Testis (tissue), 2 donors: ENCODE data around the gene LARP4.

Experiments
- POLR2A ChIP-seq: fragments of 450-650 bp; IDR thresholded peaks from one replicate; pipeline ENCODE4 v1.6.1; 2017; ENCODE audit warnings: antibody characterized with exemption, mild to moderate bottlenecking, moderate library complexity
- TF ChIP-seq, protein P1 (sequence below), 3 experiments: fragments of 450-650 bp in 2 of 3; fragments of 200-600 bp in 1 of 3; sonication (generic) in 1 of 3; IDR thresholded peaks; one replicate each; pipeline ENCODE4 v1.5.1; 2016 to 2019; ENCODE audit warnings: antibody characterized with exemption in 3 of 3, mild to moderate bottlenecking in 2 of 3, moderate library complexity in 1 of 3

DNA sequence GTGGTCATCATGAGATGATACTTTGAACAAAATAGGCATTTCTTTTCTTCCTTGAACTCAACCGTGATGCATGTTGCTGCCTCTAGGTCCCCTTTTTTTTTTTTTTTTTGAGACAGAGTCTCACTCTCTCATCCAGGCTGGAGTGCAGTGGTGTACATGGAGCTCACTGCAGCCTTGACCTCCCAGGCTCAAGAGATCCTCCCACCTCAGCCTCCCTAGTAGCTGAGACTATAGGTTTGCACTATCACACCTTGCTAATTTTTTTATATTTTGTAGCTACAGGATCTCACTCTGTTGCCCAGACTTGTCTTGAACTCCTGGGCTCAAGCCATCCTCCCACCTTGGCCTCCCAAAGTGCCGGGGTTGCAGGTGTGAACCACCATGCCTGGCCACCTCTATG is 124.7 kb downstream of the LARP4 start:
- TF ChIP-seq, protein P1, sequence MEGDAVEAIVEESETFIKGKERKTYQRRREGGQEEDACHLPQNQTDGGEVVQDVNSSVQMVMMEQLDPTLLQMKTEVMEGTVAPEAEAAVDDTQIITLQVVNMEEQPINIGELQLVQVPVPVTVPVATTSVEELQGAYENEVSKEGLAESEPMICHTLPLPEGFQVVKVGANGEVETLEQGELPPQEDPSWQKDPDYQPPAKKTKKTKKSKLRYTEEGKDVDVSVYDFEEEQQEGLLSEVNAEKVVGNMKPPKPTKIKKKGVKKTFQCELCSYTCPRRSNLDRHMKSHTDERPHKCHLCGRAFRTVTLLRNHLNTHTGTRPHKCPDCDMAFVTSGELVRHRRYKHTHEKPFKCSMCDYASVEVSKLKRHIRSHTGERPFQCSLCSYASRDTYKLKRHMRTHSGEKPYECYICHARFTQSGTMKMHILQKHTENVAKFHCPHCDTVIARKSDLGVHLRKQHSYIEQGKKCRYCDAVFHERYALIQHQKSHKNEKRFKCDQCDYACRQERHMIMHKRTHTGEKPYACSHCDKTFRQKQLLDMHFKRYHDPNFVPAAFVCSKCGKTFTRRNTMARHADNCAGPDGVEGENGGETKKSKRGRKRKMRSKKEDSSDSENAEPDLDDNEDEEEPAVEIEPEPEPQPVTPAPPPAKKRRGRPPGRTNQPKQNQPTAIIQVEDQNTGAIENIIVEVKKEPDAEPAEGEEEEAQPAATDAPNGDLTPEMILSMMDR (IDR thresholded peaks at IDR 0.05), result no peak
- no peak for TF ChIP-seq POLR2A
